NCI-H2227 (cell line): ENCODE results near the gene RPS16.

Experiments used
- DNase-seq: peaks from one replicate; lab custom pipeline; 2025; ENCODE audit not compliant: unreplicated experiment; lab: John Stamatoyannopoulos, UW

The RPS16 gene

GRCh38 chr19:39407660-39408391 lies 27.9 kb downstream of the RPS16 start:
- no peak for DNase-seq

GRCh38 chr19:39407410-39407659 lies 28.4 kb downstream of the RPS16 start:
- no peak for DNase-seq

- peak; percentile 98 for DNase-seq
These were observed 28.9 kb downstream of the RPS16 start, which contains the start of gene ZFP36 for GRCh38 chr19:39406656-39407409. ZFP36 (plus strand) TSS chr19:39406847; CDS start chr19:39406905, 58 bp downstream.

- no peak for DNase-seq
These were observed 29.6 kb downstream of the RPS16 start for GRCh38 chr19:39405958-39406655.

GRCh38 chr19:39405261-39405957 lies 30.3 kb downstream of the RPS16 start:
- DNase-seq: no peak

GRCh38 chr19:39403331-39404312 lies 32.1 kb downstream of the RPS16 start:
- DNase-seq: peak; percentile 90

GRCh38 chr19:39402346-39403300 lies 33.1 kb downstream of the RPS16 start:
- DNase-seq: peak; percentile 97

- no peak for DNase-seq
These were observed 34.0 kb downstream of the RPS16 start for GRCh38 chr19:39401549-39402345.

- no peak for DNase-seq
These were observed 34.6 kb downstream of the RPS16 start for GRCh38 chr19:39401070-39401548.

GRCh38 chr19:39400061-39400460 lies 35.7 kb downstream of the RPS16 start:
- no peak for DNase-seq

GRCh38 chr19:39399668-39400050 lies 36.1 kb downstream of the RPS16 start:
- DNase-seq: no peak

GRCh38 chr19:39398297-39398864 lies 37.4 kb downstream of the RPS16 start:
- no peak for DNase-seq

- DNase-seq: peak; percentile 98
These were observed 38.1 kb downstream of the RPS16 start for GRCh38 chr19:39397360-39398296.

GRCh38 chr19:39390751-39391437 lies 44.9 kb downstream of the RPS16 start, which contains the start of the genes MED29 and PAF1:
MED29 (plus strand) TSS chr19:39391378; CDS start chr19:39391423, 45 bp downstream.
PAF1 (minus strand) TSS chr19:39391106; CDS start chr19:39390864, 242 bp downstream.
- peak; percentile 100 for DNase-seq

- DNase-seq: no peak
These were observed 45.3 kb downstream of the RPS16 start for GRCh38 chr19:39390451-39390750.
